Small intestine (tissue), 7 donors: ENCODE measurements around the gene CACNA1S. TPM values are rescaled to one million over a fixed set of nuclear protein-coding genes. Genes with fewer than 3 reads are reported as not detected.
A peak's percentile ranks its signal among the peaks of the same experiment; 100 is the strongest.

Source experiments
- DNase-seq, 2 donors: peaks; one replicate each; pipeline versions ENCODE4 v3.0.0 to v3.0.0-alpha.2; 2013
- FAIRE-seq: peaks from 2 replicates; lab custom pipeline; 2012; peaks lifted over from hg19 to GRCh38; lab: Jason Lieb, UNC
- H3K27ac ChIP-seq, 3 donors: one replicate each; pipeline ENCODE4 v1.5.1; 2013; ENCODE audit warnings: low read length in 2 of 3, mild to moderate bottlenecking in 2 of 3, control low read depth in 1 of 3, inconsistent platforms in 1 of 3, low read depth in 1 of 3, moderate library complexity in 1 of 3
- H3K27me3 ChIP-seq, 3 donors: one replicate each; pipeline ENCODE4 v1.6.1; 2013; ENCODE audit warnings: low read length in 3 of 3, inconsistent platforms in 1 of 3; ENCODE audit not compliant: control insufficient read depth in 3 of 3, insufficient read depth in 3 of 3
- H3K36me3 ChIP-seq, 3 donors: one replicate each; pipeline ENCODE4 v1.6.1; 2013; ENCODE audit warnings: low read length in 3 of 3, inconsistent platforms in 1 of 3, low read depth in 1 of 3, mild to moderate bottlenecking in 1 of 3, moderate library complexity in 1 of 3; ENCODE audit not compliant: control insufficient read depth in 3 of 3, insufficient read depth in 2 of 3
- H3K4me1 ChIP-seq, 3 donors: one replicate each; pipeline ENCODE4 v1.6.1; 2013; ENCODE audit warnings: low read length in 2 of 3, inconsistent platforms in 1 of 3, low read depth in 1 of 3, mild to moderate bottlenecking in 1 of 3, moderate library complexity in 1 of 3; ENCODE audit not compliant: control insufficient read depth in 3 of 3, insufficient read depth in 2 of 3
- H3K4me3 ChIP-seq, 3 donors: one replicate each; pipeline ENCODE4 v1.5.1; 2013; ENCODE audit warnings: low read length in 3 of 3, control low read depth in 1 of 3, inconsistent platforms in 1 of 3, low read depth in 1 of 3, mild to moderate bottlenecking in 1 of 3, moderate library complexity in 1 of 3
- H3K9me3 ChIP-seq, 2 donors: one replicate each; pipeline ENCODE4 v1.6.1; 2013; ENCODE audit warnings: low read depth in 1 of 2, low read length in 1 of 2; ENCODE audit not compliant: control insufficient read depth in 2 of 2, insufficient read depth in 1 of 2
- WGBS, 3 donors: extraction: QIAGEN DNeasy Blood & Tissue Kit; methylation state at CpG; one replicate each; pipeline ENCODE4 v1.1.7; 2013; 5-methylcytosine and 5-hydroxymethylcytosine counted together
- polyA plus RNA-seq, 4 donors: library from polyadenylated mRNA; stranded (reverse) in 3 of 4; unstranded in 1 of 4; fragments of 200-250 nt in 3 of 4; fragments of 120-200 nt in 1 of 4; gene quantifications; one replicate each; pipeline versions ENCODE4 v1.2.1 to v1.2.3, GENCODE V29; 2013
- donor health status: healthy with polysubstance abuse.
- donor health status: control.
- donor health status: control.
- donor health status: Bipolar disorder and iron deficiency.
- donor health status: healthy.

Gene CACNA1S
- polyA plus RNA-seq, 4 donors, result 0.01 to 0.24 TPM; not detected in 2

- DNase-seq (no peak), FAIRE-seq (no peak)
- Histone ChIP-seq H3K4me3 (no peak overlapping the region), H3K36me3 (no peaks in the 10 kb centered on the region), H3K4me1 (no peaks in the 10 kb centered on the region), H3K27ac (no peak overlapping the region), H3K9me3 (no peaks in the 10 kb centered on the region), H3K27me3 (peaks cover 0 to 2% (median 0%) of the 10 kb centered on the region in 3 donors)
- 77 to 95% (median 85%) methylated on average over 4 of the region's 4 CpGs for WGBS, 3 donors
Measured at GRCh38 chr1:201090541-201090940, 21.7 kb downstream of the CACNA1S start.

- no peaks in the 10 kb centered on the region for H3K9me3 ChIP-seq
- H3K4me3 ChIP-seq, result no peak overlapping the region
- H3K27me3 ChIP-seq, result peaks cover 0 to 2% (median 0%) of the 10 kb centered on the region in 3 donors
- H3K27ac ChIP-seq, result no peak overlapping the region
- H3K4me1 ChIP-seq, result no peaks in the 10 kb centered on the region
- no peak for DNase-seq
- H3K36me3 ChIP-seq, result no peaks in the 10 kb centered on the region
- no peak for FAIRE-seq
- 83 to 90% (median 85%) methylated on average over 5 of the region's 5 CpGs for WGBS, 3 donors
Measured at GRCh38 chr1:201089596-201089995, 22.6 kb downstream of the CACNA1S start.

- H3K27me3 ChIP-seq, result peaks cover 0 to 2% (median 2%) of the 10 kb centered on the region in 3 donors
Measured at GRCh38 chr1:201088901-201089525, 23.2 kb downstream of the CACNA1S start.

GRCh38 chr1:201088395-201088794 is 23.8 kb downstream of the CACNA1S start:
- FAIRE-seq, result no peak
- Histone ChIP-seq H3K4me3 (no peak overlapping the region), H3K9me3 (no peaks in the 10 kb centered on the region), H3K27me3 (peaks cover 0 to 2% (median 2%) of the 10 kb centered on the region in 3 donors), H3K36me3 (no peaks in the 10 kb centered on the region), H3K27ac (no peak overlapping the region), H3K4me1 (no peaks in the 10 kb centered on the region)
- DNase-seq, result peak in 1 of 2 donors; percentile 14
- WGBS, 3 donors, result 26 to 58% (median 33%) methylated on average over 4 of the region's 4 CpGs

More at GRCh38 chr1:201088901-201089525, 23.2 kb downstream of the CACNA1S start:
- DNase-seq (no peak), FAIRE-seq (no peak)
- Histone ChIP-seq H3K27ac (no peak overlapping the region), H3K4me3 (no peak overlapping the region), H3K9me3 (no peaks in the 10 kb centered on the region), H3K4me1 (no peaks in the 10 kb centered on the region), H3K36me3 (no peaks in the 10 kb centered on the region)
- whole genome bisulfite sequencing, 3 donors, result 87 to 92% (median 90%) methylated on average over 19 of the region's 19 CpGs

GRCh38 chr1:201085902-201086735 is 26.1 kb downstream of the CACNA1S start:
- 60 to 73% (median 61%) methylated on average over 12 of the region's 12 CpGs for WGBS, 3 donors
- Histone ChIP-seq H3K36me3 (no peaks in the 10 kb centered on the region), H3K27me3 (peaks cover 0 to 8% (median 2%) of the 10 kb centered on the region in 3 donors), H3K4me3 (no peak overlapping the region), H3K9me3 (no peaks in the 10 kb centered on the region), H3K4me1 (no peaks in the 10 kb centered on the region), H3K27ac (no peak overlapping the region)
- FAIRE-seq, result no peak
- DNase-seq, result peak; percentile 65 to 73

- Histone ChIP-seq H3K4me1 (no peaks in the 10 kb centered on the region), H3K36me3 (no peaks in the 10 kb centered on the region), H3K27me3 (peaks cover 0 to 8% (median 2%) of the 10 kb centered on the region in 3 donors), H3K4me3 (no peak overlapping the region), H3K9me3 (no peaks in the 10 kb centered on the region), H3K27ac (no peak overlapping the region)
- DNase-seq (no peak), FAIRE-seq (no peak)
- 43 to 67% (median 53%) methylated on average over 6 of the region's 6 CpGs for WGBS, 3 donors
Measured at GRCh38 chr1:201084295-201084694, 27.9 kb downstream of the CACNA1S start.

GRCh38 chr1:201083741-201084140 is 28.5 kb downstream of the CACNA1S start:
- Histone ChIP-seq H3K36me3 (no peaks in the 10 kb centered on the region), H3K4me3 (no peak overlapping the region), H3K27me3 (peaks cover 0 to 8% (median 2%) of the 10 kb centered on the region in 3 donors), H3K27ac (no peak overlapping the region), H3K9me3 (no peaks in the 10 kb centered on the region), H3K4me1 (no peaks in the 10 kb centered on the region)
- DNase-seq, result no peak
- no peak for FAIRE-seq
- 53 to 62% (median 60%) methylated on average over 3 of the region's 3 CpGs for WGBS, 3 donors

GRCh38 chr1:201080135-201080534 is 32.1 kb downstream of the CACNA1S start:
- no peak overlapping the region for H3K27ac ChIP-seq
- FAIRE-seq, result no peak
- no peak for DNase-seq
- peaks cover 0 to 10% (median 2%) of the 10 kb centered on the region in 3 donors for H3K27me3 ChIP-seq
- no peaks in the 10 kb centered on the region for H3K9me3 ChIP-seq
- no peak overlapping the region for H3K4me3 ChIP-seq
- 88 to 94% (median 89%) methylated on average over 3 of the region's 3 CpGs for WGBS, 3 donors
- H3K4me1 ChIP-seq, result no peaks in the 10 kb centered on the region
- no peaks in the 10 kb centered on the region for H3K36me3 ChIP-seq
